GM12878 (cell line): ENCODE results near the gene FMNL2. TPM values are rescaled to one million over a fixed set of nuclear protein-coding genes. Genes with fewer than 3 reads are reported as not detected.

ENCODE experiments used
- ATAC-seq: fragments of 200-7000 bp; cut with Tn5 transposase; 3 replicates; pipeline ENCODE4 v1.9.1; 2020; ENCODE audit warnings: mild to moderate bottlenecking, moderate library complexity
- BruUV-seq: library from RNA; stranded (reverse); fragments of 400-500 nt; replicated peaks from 2 replicates; lab custom pipeline; 2021; lab: Mats Ljungman, UMichigan
- CTCF ChIA-PET: fragments of 300-600 bp; sonication (Branson Sonifier 250); formaldehyde crosslinking; extraction: SDS; loops from one replicate; lab custom pipeline; 2021; ENCODE audit warnings: inconsistent platforms; lab: Yijun Ruan, JAX
- POLR2A ChIA-PET: fragments of 350-600 bp; formaldehyde crosslinking; extraction: SDS; loops from one replicate; lab custom pipeline; 2021; ENCODE audit warnings: inconsistent platforms; lab: Charles Lee
- RAD21 ChIA-PET: fragments of 300-600 bp; sonication (Branson Sonifier 250); formaldehyde crosslinking; loops from one replicate; lab custom pipeline; 2023; ENCODE audit warnings: antibody characterized with exemption; ENCODE audit not compliant: unreplicated experiment; lab: Charles Lee
- SMC1A ChIA-PET: fragments of 300-600 bp; sonication (Branson Sonifier 250); formaldehyde crosslinking; loops from one replicate; lab custom pipeline; 2023; ENCODE audit not compliant: unreplicated experiment, uncharacterized antibody; lab: Charles Lee
- DNase-seq: peaks from one replicate; pipeline ENCODE4 v3.0.0-alpha.2; 2011; ENCODE audit warnings: low read depth, low spot score
- FAIRE-seq: peaks from 3 replicates; lab custom pipeline; 2011; peaks lifted over from hg19 to GRCh38; lab: Jason Lieb, UNC
- H2AFZ ChIP-seq: 2 replicates; pipeline ENCODE4 v1.6.0; 2011; ENCODE audit warnings: low read depth, low read length, control low read depth; ENCODE audit not compliant: control insufficient read depth
- H3K27ac ChIP-seq: 2 replicates; pipeline ENCODE4 v1.5.1; 2011; ENCODE audit warnings: control low read depth; ENCODE audit not compliant: control insufficient read depth, insufficient read depth
- H3K27me3 ChIP-seq, 2 experiments: replicated peaks in 1 of 2; 2 replicates each; pipeline versions ENCODE4 v1.6.0 to v1.6.1; 2011; ENCODE audit warnings: low read length in 1 of 2; ENCODE audit not compliant: control insufficient read depth in 2 of 2, insufficient read depth in 2 of 2
- H3K36me3 ChIP-seq, 2 experiments: 2 replicates each; pipeline ENCODE4 v1.5.1; 2011; ENCODE audit warnings: low read length in 1 of 2; ENCODE audit not compliant: control insufficient read depth in 2 of 2, insufficient read depth in 2 of 2
- H3K4me1 ChIP-seq: 2 replicates; pipeline ENCODE4 v1.6.1; 2011; ENCODE audit warnings: mild to moderate bottlenecking, low read length, moderate library complexity, mixed read lengths; ENCODE audit not compliant: control insufficient read depth, insufficient read depth
- H3K4me2 ChIP-seq: 2 replicates; pipeline ENCODE4 v1.6.0; 2011; ENCODE audit warnings: control low read depth; ENCODE audit not compliant: control insufficient read depth, insufficient read depth
- H3K4me3 ChIP-seq: fragments of 200-600 bp; sonication (generic); 2 replicates; pipeline ENCODE4 v1.5.1; 2016
- H3K79me2 ChIP-seq: 2 replicates; pipeline ENCODE4 v1.6.0; 2011; ENCODE audit warnings: low read length; ENCODE audit not compliant: control insufficient read depth, insufficient read depth
- H3K9ac ChIP-seq: 2 replicates; pipeline ENCODE4 v1.8.0; 2011; ENCODE audit warnings: low read length, control low read depth, mixed read lengths; ENCODE audit not compliant: control insufficient read depth, insufficient read depth
- H3K9me3 ChIP-seq: replicated peaks from 3 replicates; pipeline ENCODE4 v1.5.1; 2011; ENCODE audit warnings: mild to moderate bottlenecking, low read length; ENCODE audit not compliant: control insufficient read depth, insufficient read depth
- H4K20me1 ChIP-seq: 2 replicates; pipeline ENCODE4 v1.6.0; 2011; ENCODE audit not compliant: control insufficient read depth, insufficient read depth
- CBX5 ChIP-seq: sonication (generic); IDR thresholded peaks from 2 replicates; pipeline ENCODE4 v1.6.1; 2016; ENCODE audit warnings: low read depth, moderate library complexity, mild to moderate bottlenecking, inconsistent platforms
- ESRRA ChIP-seq: IDR thresholded peaks from 2 replicates; pipeline ENCODE4 v1.6.1; 2012; ENCODE audit warnings: mild to moderate bottlenecking, low read length, improper control_type of control experiment
- GABPA ChIP-seq: IDR thresholded peaks from 2 replicates; pipeline ENCODE4 v1.6.1; 2014; ENCODE audit warnings: antibody characterized with exemption, low read depth, mild to moderate bottlenecking, inconsistent platforms
- POU2F2 ChIP-seq: IDR thresholded peaks from 3 replicates; pipeline ENCODE4 v1.6.1; 2011; ENCODE audit warnings: low read depth, mild to moderate bottlenecking, low read length, borderline replicate concordance
- WGBS: methylation state at CpG from one replicate; pipeline ENCODE4 v1.1.6; 2016; ENCODE audit warnings: low lambda C conversion rate; ENCODE audit not compliant: insufficient replicate concordance, insufficient coverage; ENCODE audit errors: missing lambda C conversion rate; 5-methylcytosine and 5-hydroxymethylcytosine counted together
- in situ Hi-C: fragments of 300-500 bp; cut with MboI; formaldehyde crosslinking; loops from 9 replicates; pipeline ENCODE4 v1.14.3; 2018; ENCODE audit warnings: mixed read lengths
- intact Hi-C: fragments of 100-400 bp; cut with micrococcal nuclease; formaldehyde crosslinking; loops from one replicate; pipeline ENCODE4 v1.14.2; 2022; ENCODE audit not compliant: unreplicated experiment
- polyA plus RNA-seq, 11 experiments: library from polyadenylated mRNA; depleted of rRNA in 4 of 11; unstranded in 6 of 11; stranded (reverse) in 5 of 11; fragments of >200 nt; fragmentation: Nextera tagmentation in 4 of 11; fragmentation: Illumina TruSeq in 1 of 11; extraction: Ambion mirVana in 4 of 11; extraction: Trizol in 1 of 11; gene quantifications; 1 replicate in 1 of 11; 2 replicates in 10 of 11; pipeline versions ENCODE4 v1.2.1 to v1.2.3, GENCODE V29; 2011 to 2016; ENCODE audit warnings: inconsistent platforms in 2 of 11, missing spikeins in 2 of 11, low read depth in 1 of 11
- total RNA-seq, 4 experiments: library from RNA; depleted of rRNA in 3 of 4; stranded (reverse); fragments of >200 nt in 3 of 4; fragmentation: Illumina TruSeq in 1 of 4; extraction: Trizol in 1 of 4; gene quantifications; 2 replicates each; pipeline versions ENCODE4 v1.2.1 to v1.2.3, GENCODE V29; 2013 to 2021
- TF ChIP-seq, protein P1 (sequence below): IDR thresholded peaks from 2 replicates; pipeline ENCODE4 v1.6.1; 2011; ENCODE audit warnings: mild to moderate bottlenecking, low read depth, low read length, moderate library complexity; ENCODE audit not compliant: insufficient replicate concordance
- TF ChIP-seq, protein P2 (sequence below): fragments of 450-650 bp; IDR thresholded peaks from 2 replicates; pipeline ENCODE4 v1.6.1; 2016; ENCODE audit warnings: mild to moderate bottlenecking
- TF ChIP-seq, protein P3 (sequence below): fragments of 450-650 bp; IDR thresholded peaks from 2 replicates; pipeline ENCODE4 v1.6.1; 2017; ENCODE audit warnings: antibody characterized with exemption, mild to moderate bottlenecking, moderate library complexity
- TF ChIP-seq, protein P4 (sequence below): IDR thresholded peaks from 2 replicates; pipeline ENCODE4 v1.6.1; 2012; ENCODE audit warnings: low read depth, low read length, improper control_type of control experiment
- TF ChIP-seq, protein P5 (sequence below): fragments of 450-650 bp; IDR thresholded peaks from 2 replicates; pipeline ENCODE4 v1.6.1; 2016; ENCODE audit warnings: mild to moderate bottlenecking

Gene FMNL2
- total and polyA plus RNA-seq, 10 of the 15 experiments (the other 5 are each of a cell fraction or from before 2014, with no cell fraction given), result 0.13 to 9.9 (median 0.35) TPM

DNA sequence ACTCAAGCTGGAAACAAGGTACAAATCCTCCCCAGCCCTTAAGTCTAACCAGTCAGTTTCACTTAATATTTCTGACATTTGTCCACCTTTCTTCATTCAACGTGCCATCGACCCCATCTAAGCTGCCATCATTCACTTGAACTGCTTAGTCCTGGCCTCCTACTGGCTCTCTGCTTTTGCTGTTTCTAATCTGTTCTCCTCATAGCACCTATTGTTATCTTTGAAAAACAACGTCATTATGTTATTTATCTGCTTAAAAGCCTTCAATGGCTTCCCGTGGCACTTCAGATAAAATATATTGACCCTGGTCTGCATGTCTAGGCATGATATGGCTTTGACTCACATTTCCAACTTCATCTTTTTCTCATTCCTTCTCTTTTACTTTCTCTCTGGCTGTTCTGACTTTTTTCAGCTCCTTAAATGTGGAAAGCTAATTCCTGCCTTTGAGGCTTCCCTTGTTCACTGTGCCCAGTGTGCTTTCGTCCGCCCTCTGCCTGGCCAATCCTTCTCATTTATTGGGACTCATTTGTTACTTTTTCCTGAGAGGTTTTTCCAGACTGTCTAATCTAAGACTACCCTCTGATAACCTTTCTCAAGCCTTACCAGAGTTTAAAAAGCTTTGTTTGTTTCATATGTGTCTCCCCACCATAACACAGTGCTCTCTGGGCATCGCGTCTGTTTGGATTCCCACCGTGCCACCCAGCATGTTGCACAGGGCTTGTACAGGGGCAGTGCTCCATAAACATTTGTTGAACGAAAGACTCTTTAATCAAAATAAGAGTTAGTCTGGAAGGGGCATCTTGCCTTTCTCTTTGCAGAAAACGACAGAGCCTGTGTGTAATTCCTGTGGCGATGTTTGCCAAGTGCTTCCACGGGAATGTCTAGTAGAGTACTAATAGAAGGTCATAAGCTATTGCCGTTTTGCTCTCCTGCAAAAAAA, 183.9 kb downstream of the FMNL2 start (continued):
- TF ChIP-seq, protein P1, sequence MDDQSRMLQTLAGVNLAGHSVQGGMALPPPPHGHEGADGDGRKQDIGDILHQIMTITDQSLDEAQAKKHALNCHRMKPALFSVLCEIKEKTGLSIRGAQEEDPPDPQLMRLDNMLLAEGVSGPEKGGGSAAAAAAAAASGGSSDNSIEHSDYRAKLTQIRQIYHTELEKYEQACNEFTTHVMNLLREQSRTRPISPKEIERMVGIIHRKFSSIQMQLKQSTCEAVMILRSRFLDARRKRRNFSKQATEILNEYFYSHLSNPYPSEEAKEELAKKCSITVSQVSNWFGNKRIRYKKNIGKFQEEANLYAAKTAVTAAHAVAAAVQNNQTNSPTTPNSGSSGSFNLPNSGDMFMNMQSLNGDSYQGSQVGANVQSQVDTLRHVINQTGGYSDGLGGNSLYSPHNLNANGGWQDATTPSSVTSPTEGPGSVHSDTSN, result no peak
- TF ChIP-seq CBX5 (no peak), GABPA (no peak)
- TF ChIP-seq, all 136 proteins: peak for 0

DNA sequence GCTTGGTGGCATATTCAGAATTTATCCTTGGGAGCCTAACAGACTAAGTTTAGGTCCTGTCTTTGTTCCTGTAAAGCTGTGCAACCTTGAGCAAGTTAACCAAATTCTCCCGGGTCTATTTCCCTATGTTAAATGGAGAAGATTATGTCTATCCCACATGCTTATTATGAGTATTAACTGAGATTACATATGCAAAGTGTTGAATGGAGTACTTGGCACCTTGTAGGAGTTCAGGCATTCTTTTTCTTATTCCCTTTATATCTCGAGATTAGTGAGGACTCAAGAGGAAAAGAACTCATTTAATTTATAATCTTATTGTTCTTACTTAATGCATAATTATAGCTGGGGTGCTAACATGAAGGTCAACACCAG, 184.6 kb downstream of the FMNL2 start:
- Histone ChIP-seq H3K27me3 (no peaks in the 10 kb centered on the region), H3K79me2 (no peaks in the 10 kb centered on the region), H4K20me1 (no peaks in the 10 kb centered on the region), H3K36me3 (no peaks in the 10 kb centered on the region), H2AFZ (no peak overlapping the region), H3K4me1 (no peaks in the 10 kb centered on the region), H3K4me3 (no peak overlapping the region), H3K9ac (no peak overlapping the region), H3K27ac (no peak overlapping the region), H3K4me2 (no peak overlapping the region), H3K9me3 (no peaks in the 10 kb centered on the region)
- no peak for TF ChIP-seq ESRRA
- TF ChIP-seq POU2F2, result no peak
- TF ChIP-seq, protein P2, sequence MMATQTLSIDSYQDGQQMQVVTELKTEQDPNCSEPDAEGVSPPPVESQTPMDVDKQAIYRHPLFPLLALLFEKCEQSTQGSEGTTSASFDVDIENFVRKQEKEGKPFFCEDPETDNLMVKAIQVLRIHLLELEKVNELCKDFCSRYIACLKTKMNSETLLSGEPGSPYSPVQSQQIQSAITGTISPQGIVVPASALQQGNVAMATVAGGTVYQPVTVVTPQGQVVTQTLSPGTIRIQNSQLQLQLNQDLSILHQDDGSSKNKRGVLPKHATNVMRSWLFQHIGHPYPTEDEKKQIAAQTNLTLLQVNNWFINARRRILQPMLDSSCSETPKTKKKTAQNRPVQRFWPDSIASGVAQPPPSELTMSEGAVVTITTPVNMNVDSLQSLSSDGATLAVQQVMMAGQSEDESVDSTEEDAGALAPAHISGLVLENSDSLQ, result no peak
- TF ChIP-seq, protein P3, sequence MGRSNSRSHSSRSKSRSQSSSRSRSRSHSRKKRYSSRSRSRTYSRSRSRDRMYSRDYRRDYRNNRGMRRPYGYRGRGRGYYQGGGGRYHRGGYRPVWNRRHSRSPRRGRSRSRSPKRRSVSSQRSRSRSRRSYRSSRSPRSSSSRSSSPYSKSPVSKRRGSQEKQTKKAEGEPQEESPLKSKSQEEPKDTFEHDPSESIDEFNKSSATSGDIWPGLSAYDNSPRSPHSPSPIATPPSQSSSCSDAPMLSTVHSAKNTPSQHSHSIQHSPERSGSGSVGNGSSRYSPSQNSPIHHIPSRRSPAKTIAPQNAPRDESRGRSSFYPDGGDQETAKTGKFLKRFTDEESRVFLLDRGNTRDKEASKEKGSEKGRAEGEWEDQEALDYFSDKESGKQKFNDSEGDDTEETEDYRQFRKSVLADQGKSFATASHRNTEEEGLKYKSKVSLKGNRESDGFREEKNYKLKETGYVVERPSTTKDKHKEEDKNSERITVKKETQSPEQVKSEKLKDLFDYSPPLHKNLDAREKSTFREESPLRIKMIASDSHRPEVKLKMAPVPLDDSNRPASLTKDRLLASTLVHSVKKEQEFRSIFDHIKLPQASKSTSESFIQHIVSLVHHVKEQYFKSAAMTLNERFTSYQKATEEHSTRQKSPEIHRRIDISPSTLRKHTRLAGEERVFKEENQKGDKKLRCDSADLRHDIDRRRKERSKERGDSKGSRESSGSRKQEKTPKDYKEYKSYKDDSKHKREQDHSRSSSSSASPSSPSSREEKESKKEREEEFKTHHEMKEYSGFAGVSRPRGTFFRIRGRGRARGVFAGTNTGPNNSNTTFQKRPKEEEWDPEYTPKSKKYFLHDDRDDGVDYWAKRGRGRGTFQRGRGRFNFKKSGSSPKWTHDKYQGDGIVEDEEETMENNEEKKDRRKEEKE, result no peak
- TF ChIP-seq, protein P4, sequence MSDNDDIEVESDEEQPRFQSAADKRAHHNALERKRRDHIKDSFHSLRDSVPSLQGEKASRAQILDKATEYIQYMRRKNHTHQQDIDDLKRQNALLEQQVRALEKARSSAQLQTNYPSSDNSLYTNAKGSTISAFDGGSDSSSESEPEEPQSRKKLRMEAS, result no peak
- TF ChIP-seq, protein P5, sequence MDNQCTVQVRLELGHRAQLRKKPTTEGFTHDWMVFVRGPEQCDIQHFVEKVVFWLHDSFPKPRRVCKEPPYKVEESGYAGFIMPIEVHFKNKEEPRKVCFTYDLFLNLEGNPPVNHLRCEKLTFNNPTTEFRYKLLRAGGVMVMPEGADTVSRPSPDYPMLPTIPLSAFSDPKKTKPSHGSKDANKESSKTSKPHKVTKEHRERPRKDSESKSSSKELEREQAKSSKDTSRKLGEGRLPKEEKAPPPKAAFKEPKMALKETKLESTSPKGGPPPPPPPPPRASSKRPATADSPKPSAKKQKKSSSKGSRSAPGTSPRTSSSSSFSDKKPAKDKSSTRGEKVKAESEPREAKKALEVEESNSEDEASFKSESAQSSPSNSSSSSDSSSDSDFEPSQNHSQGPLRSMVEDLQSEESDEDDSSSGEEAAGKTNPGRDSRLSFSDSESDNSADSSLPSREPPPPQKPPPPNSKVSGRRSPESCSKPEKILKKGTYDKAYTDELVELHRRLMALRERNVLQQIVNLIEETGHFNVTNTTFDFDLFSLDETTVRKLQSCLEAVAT, result no peak
- RAD21 ChIA-PET, result no interaction called here
- FAIRE-seq, result no peak
- CTCF ChIA-PET, result no interaction called here
- ATAC-seq, result no peak
- in situ Hi-C loops, result no loop called here
- SMC1A ChIA-PET, result interaction anchor here (0.6 to 2.0 kb wide), 3 partner anchors 10 to 52 kb away, joined by 3 to 6 read pairs (median 4); no protein-coding TSS in a partner anchor
- intact Hi-C loops, result no loop called here
- WGBS, result 16% methylated on average over 2 of the region's 2 CpGs
- POLR2A ChIA-PET, result no interaction called here
- BruUV-seq, result no TSS peak
- no peak for DNase-seq
